ENCODE measurements around the gene PRSS27. TPM values are rescaled to one million over a fixed set of nuclear protein-coding genes. Genes with fewer than 3 reads are reported as not detected.

PRSS27 gene
- 1 to 10 TPM in 5 of 6 donors, under 1 TPM in 1; 0.91 to 8.1 (median 1.8) TPM for total RNA-seq

DNA sequence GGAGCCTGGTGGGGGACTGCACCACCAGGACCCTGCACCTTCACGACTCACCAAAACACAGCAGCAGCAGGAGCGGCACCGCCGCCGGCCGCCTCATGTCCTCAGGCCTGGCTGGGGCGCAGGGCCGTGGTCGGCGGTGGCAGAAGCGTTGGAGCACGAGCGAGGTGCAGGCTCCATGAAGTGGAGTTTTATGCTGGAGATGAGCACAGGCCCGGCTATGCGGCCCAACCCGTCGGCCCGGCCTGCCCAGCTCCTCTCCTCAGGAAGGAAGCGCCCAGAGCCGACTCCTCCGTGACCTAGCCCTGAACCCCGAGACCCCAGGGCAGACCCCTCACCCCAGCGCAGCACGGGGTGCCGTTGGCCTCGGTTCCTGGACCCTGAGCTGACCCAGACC, at the start of gene PRSS27:
PRSS27 (minus strand) TSS at position 161 of the 394 bp plus-strand sequence; CDS start at position 97, 64 bp downstream.
- DNase-seq (peak in 1 of 2 donors; percentile 87), ATAC-seq (ENCODE audit: low FRiP score in 2 of 2) (no peak)
- Histone ChIP-seq H3K9me3 (no peaks in the 10 kb centered on the region), H3K4me3 (peak within 1 kb of the TSS; percentile 60 to 78 (median 68)), H3K27ac (peak within 1 kb of the TSS; percentile 73 to 90 (median 84)), H3K27me3 (peaks cover 0 to 3% (median 0%) of the 10 kb centered on the region in 4 donors), H3K36me3 (no peaks in the 10 kb centered on the region), H3K4me1 (peaks cover 17 to 40% (median 33%) of the 10 kb centered on the region in 4 donors)
- TF ChIP-seq, protein P1, sequence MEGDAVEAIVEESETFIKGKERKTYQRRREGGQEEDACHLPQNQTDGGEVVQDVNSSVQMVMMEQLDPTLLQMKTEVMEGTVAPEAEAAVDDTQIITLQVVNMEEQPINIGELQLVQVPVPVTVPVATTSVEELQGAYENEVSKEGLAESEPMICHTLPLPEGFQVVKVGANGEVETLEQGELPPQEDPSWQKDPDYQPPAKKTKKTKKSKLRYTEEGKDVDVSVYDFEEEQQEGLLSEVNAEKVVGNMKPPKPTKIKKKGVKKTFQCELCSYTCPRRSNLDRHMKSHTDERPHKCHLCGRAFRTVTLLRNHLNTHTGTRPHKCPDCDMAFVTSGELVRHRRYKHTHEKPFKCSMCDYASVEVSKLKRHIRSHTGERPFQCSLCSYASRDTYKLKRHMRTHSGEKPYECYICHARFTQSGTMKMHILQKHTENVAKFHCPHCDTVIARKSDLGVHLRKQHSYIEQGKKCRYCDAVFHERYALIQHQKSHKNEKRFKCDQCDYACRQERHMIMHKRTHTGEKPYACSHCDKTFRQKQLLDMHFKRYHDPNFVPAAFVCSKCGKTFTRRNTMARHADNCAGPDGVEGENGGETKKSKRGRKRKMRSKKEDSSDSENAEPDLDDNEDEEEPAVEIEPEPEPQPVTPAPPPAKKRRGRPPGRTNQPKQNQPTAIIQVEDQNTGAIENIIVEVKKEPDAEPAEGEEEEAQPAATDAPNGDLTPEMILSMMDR (IDR thresholded peaks at IDR 0.05) = no peak
- TF ChIP-seq POLR2A (IDR thresholded peaks at IDR 0.05) (no peak), POLR2AphosphoS5 (IDR thresholded peaks at IDR 0.05) (no peak), EP300 (IDR thresholded peaks at IDR 0.05) (no peak)
- 86 to 89% methylated on average over 9 to 24 of the region's 26 CpGs for WGBS, 2 donors

DNA sequence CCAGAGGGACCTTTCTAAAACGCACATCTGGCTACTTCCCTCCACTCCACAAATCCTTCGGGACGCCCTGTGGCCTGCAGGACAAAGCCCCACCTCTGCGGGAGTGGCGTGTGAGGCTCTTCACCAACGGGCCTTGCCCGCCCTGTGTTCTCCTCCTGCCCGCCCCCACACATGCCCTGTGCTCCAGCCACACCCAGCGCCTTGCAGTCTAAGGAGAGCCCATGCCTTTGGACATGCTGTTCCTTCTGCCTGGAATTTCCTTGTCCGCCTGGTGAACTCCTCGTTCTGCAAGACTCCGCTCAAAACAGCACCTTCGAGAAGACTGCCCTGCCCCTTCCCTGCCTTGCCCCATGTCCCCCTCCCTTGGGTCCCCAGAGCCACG, 49.6 kb upstream of the PRSS27 start:
- H3K4me3 ChIP-seq = no peak overlapping the region
- DNase-seq (peak in 1 of 2 donors; percentile 73), ATAC-seq (ENCODE audit: low FRiP score in 2 of 2) (peak; percentile 62 to 65)
- H3K9me3 ChIP-seq = no peaks in the 10 kb centered on the region
- peaks cover 0 to 17% (median 0%) of the 10 kb centered on the region in 4 donors for H3K4me1 ChIP-seq
- H3K36me3 ChIP-seq = peaks cover 56 to 100% (median 86%) of the 10 kb centered on the region in 4 donors
- H3K27ac ChIP-seq = peak overlapping the region in 2 of 4 donors; percentile 52 to 64
- 80% methylated on average over 14 of the region's 14 CpGs for WGBS, 2 donors
- TF ChIP-seq POLR2A (IDR thresholded peaks at IDR 0.05) (no peak), POLR2AphosphoS5 (IDR thresholded peaks at IDR 0.05) (peak in 1 of 2 donors; percentile 23), EP300 (IDR thresholded peaks at IDR 0.05) (peak in 1 of 4 donors; percentile 28)
- no peaks in the 10 kb centered on the region for H3K27me3 ChIP-seq

DNA sequence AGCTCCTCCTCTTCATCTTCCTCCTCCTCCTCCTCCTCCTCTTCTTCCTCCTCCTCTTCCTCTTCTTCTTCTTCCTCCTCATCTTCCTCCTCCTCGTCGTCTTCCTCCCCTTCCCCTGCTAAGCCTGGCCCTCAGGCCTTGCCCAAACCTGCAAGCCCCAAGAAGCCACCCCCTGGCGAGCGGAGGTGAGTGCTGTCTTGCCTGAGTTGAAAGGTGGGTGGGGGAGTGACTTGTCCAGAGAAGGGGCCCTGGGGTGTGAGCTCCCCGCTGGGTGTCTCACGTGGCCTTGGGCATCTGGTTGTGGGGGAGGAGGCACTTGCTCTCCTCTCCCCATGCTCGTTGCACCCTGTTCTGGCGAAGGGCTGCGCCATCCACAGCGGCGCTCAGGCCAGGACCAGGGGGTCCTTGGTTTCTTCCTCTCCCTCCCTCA, 49.1 kb upstream of the PRSS27 start:
- TF ChIP-seq EP300 (IDR thresholded peaks at IDR 0.05) (no peak), POLR2A (IDR thresholded peaks at IDR 0.05) (no peak), POLR2AphosphoS5 (IDR thresholded peaks at IDR 0.05) (no peak)
- TF ChIP-seq, protein P1 (IDR thresholded peaks at IDR 0.05) = no peak
- H3K27ac ChIP-seq = peak overlapping the region in 1 of 4 donors; percentile 54
- ATAC-seq (ENCODE audit: low FRiP score in 2 of 2) (no peak), DNase-seq (no peak)
- no peak overlapping the region for H3K4me3 ChIP-seq
- WGBS, 2 donors = 85 to 90% methylated on average over 11 of the region's 11 CpGs
- H3K4me1 ChIP-seq = peaks cover 0 to 15% (median 0%) of the 10 kb centered on the region in 4 donors
- H3K36me3 ChIP-seq = peaks cover 62 to 100% (median 89%) of the 10 kb centered on the region in 4 donors
- H3K27me3 ChIP-seq = no peaks in the 10 kb centered on the region
- no peaks in the 10 kb centered on the region for H3K9me3 ChIP-seq

DNA sequence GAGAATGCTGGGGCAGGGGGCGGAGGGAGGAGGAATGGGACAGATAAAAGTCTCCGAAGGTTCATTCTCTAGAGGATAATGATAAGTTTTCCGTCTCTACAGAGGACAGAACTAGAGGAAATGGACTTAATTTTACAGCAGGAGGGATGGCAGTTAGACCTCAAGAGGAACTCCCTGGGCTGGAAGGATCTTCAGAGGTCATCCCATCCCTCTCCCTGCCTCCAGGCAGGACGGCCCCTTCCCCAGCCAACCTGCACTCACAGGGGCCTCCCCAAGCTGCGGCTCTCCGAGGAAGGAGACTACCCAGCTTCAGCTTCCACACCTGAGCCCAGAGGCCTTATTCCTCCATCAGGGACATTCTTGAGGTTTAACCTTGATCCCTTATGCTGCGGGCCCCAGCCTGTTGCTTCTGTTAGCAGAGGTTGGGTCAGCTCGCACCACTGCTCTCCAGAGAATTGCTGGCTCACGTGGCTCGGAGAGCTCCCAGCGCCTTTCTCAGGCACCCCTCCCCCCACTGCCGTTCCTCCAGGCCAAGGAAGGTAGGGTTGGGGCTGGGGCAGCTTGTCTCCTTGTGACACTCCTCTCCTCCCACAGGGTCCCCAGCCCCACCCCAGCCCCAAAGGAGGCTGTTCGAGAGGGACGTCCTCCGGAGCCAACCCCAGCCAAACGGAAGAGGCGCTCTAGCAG, 48.5 kb upstream of the PRSS27 start:
- ATAC-seq (ENCODE audit: low FRiP score in 2 of 2) (no peak), DNase-seq (no peak)
- Histone ChIP-seq H3K4me1 (peaks cover 0 to 15% (median 0%) of the 10 kb centered on the region in 4 donors), H3K27me3 (no peaks in the 10 kb centered on the region), H3K9me3 (no peaks in the 10 kb centered on the region), H3K27ac (peak overlapping the region in 1 of 4 donors; percentile 54), H3K4me3 (no peak overlapping the region), H3K36me3 (peaks cover 68 to 100% (median 92%) of the 10 kb centered on the region in 4 donors)
- 87 to 88% methylated on average over 16 to 17 of the region's 17 CpGs for WGBS, 2 donors
- TF ChIP-seq EP300 (IDR thresholded peaks at IDR 0.05) = no peak
- TF ChIP-seq POLR2A (IDR thresholded peaks at IDR 0.05) = no peak
- TF ChIP-seq POLR2AphosphoS5 (IDR thresholded peaks at IDR 0.05) = no peak
- TF ChIP-seq, protein P1 (IDR thresholded peaks at IDR 0.05) = no peak

DNA sequence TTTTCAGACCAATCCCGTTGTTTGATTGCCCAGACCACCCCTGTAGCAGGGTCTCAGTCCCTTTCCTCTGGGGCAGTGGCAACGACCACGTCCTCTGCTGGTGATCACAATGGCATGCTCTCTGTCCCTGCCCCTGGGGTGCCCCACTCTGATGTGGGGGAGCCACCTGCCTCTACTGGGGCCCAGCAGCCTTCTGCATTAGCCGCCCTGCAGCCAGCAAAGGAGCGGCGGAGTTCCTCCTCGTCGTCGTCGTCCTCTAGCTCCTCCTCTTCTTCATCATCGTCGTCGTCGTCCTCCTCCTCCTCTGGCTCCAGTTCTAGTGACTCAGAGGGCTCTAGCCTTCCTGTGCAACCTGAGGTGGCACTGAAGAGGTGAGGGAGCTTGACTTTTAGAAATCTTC, 47.9 kb upstream of the PRSS27 start:
- WGBS, 2 donors = 79 to 80% methylated on average over 14 of the region's 14 CpGs
- no peak for ATAC-seq (ENCODE audit: low FRiP score in 2 of 2)
- H3K4me1 ChIP-seq = peaks cover 0 to 15% (median 0%) of the 10 kb centered on the region in 4 donors
- H3K27me3 ChIP-seq = no peaks in the 10 kb centered on the region
- peaks cover 74 to 100% (median 95%) of the 10 kb centered on the region in 4 donors for H3K36me3 ChIP-seq
- TF ChIP-seq EP300 (IDR thresholded peaks at IDR 0.05) (no peak), POLR2AphosphoS5 (IDR thresholded peaks at IDR 0.05) (no peak), POLR2A (IDR thresholded peaks at IDR 0.05) (no peak)
- TF ChIP-seq, protein P1 (IDR thresholded peaks at IDR 0.05) = no peak
- DNase-seq = no peak
- H3K27ac ChIP-seq = no peak overlapping the region
- no peaks in the 10 kb centered on the region for H3K9me3 ChIP-seq
- H3K4me3 ChIP-seq = no peak overlapping the region

Data from upper lobe of left lung (tissue), 6 donors.